IMR-90 (cell line): ENCODE data around the gene C13orf42. TPM values are rescaled to one million over a fixed set of nuclear protein-coding genes. Genes with fewer than 3 reads are reported as not detected.

Experiments
- ATAC-seq: fragments of 200-7000 bp; cut with Tn5 transposase; 2 replicates; pipeline ENCODE4 v1.9.1; 2020; ENCODE audit warnings: low read depth, mild to moderate bottlenecking, moderate library complexity
- BruUV-seq: library from RNA; stranded (reverse); fragments of 400-500 nt; replicated peaks from 2 replicates; lab custom pipeline; 2021; lab: Mats Ljungman, UMichigan
- CTCF ChIA-PET: fragments of 300-600 bp; formaldehyde crosslinking; extraction: SDS; loops from one replicate; lab custom pipeline; 2021; ENCODE audit warnings: antibody characterized with exemption; lab: Yijun Ruan, JAX
- POLR2A ChIA-PET: fragments of 300-600 bp; sonication (Branson Sonifier 250); formaldehyde crosslinking; loops from one replicate; lab custom pipeline; 2022; ENCODE audit warnings: antibody characterized with exemption; ENCODE audit not compliant: unreplicated experiment; lab: Charles Lee
- DNase-seq: peaks from one replicate; pipeline ENCODE4 v3.0.0; 2013
- H2AFZ ChIP-seq: replicated peaks from 2 replicates; pipeline ENCODE3; 2013; ENCODE audit warnings: low read length, mild to moderate bottlenecking; ENCODE audit not compliant: poor library complexity
- H2AK5ac ChIP-seq: 2 replicates; pipeline ENCODE4 v1.6.1; 2013; ENCODE audit warnings: low read depth, low read length, inconsistent platforms
- H2AK9ac ChIP-seq: replicated peaks from 2 replicates; pipeline ENCODE3; 2013; ENCODE audit warnings: mild to moderate bottlenecking, low read depth, low read length, moderate library complexity; ENCODE audit not compliant: poor library complexity
- H2BK120ac ChIP-seq: 2 replicates; pipeline ENCODE4 v1.6.1; 2013; ENCODE audit warnings: low read depth, low read length, inconsistent platforms
- H2BK15ac ChIP-seq: 3 replicates; pipeline ENCODE4 v1.6.1; 2013; ENCODE audit warnings: low read depth, low read length, inconsistent platforms
- H2BK20ac ChIP-seq: 2 replicates; pipeline ENCODE4 v1.6.1; 2013; ENCODE audit warnings: low read depth, mild to moderate bottlenecking, inconsistent platforms, low read length, moderate library complexity
- H2BK5ac ChIP-seq: 2 replicates; pipeline ENCODE4 v1.6.1; 2013; ENCODE audit warnings: mild to moderate bottlenecking, low read depth, low read length, inconsistent platforms; ENCODE audit not compliant: poor library complexity, severe bottlenecking
- H3K14ac ChIP-seq: replicated peaks from 2 replicates; pipeline ENCODE4 v1.6.1; 2013; ENCODE audit warnings: low read depth, low read length, inconsistent platforms
- H3K18ac ChIP-seq: 2 replicates; pipeline ENCODE4 v1.6.1; 2013; ENCODE audit warnings: low read depth, low read length, control low read depth
- H3K23ac ChIP-seq: 2 replicates; pipeline ENCODE4 v1.6.1; 2013; ENCODE audit warnings: low read depth, low read length, inconsistent platforms
- H3K27ac ChIP-seq: 2 replicates; pipeline ENCODE4 v1.5.1; 2013; ENCODE audit warnings: mild to moderate bottlenecking, control low read depth, low read length; ENCODE audit not compliant: insufficient read depth
- H3K27me3 ChIP-seq: 2 replicates; pipeline ENCODE4 v1.6.1; 2013; ENCODE audit warnings: low read length; ENCODE audit not compliant: control insufficient read depth, insufficient read depth
- H3K36me3 ChIP-seq: 2 replicates; pipeline ENCODE4 v1.6.1; 2013; ENCODE audit warnings: low read length, mixed read lengths; ENCODE audit not compliant: control insufficient read depth, insufficient read depth
- H3K4ac ChIP-seq: 2 replicates; pipeline ENCODE4 v1.6.1; 2013; ENCODE audit warnings: low read depth, low read length, inconsistent platforms
- H3K4me1 ChIP-seq: 2 replicates; pipeline ENCODE4 v1.6.1; 2013; ENCODE audit warnings: low read length, mixed read lengths; ENCODE audit not compliant: control insufficient read depth, insufficient read depth
- H3K4me2 ChIP-seq: 2 replicates; pipeline ENCODE4 v1.6.1; 2013; ENCODE audit warnings: low read depth, mild to moderate bottlenecking, control low read depth, low read length, moderate library complexity
- H3K4me3 ChIP-seq: 2 replicates; pipeline ENCODE4 v1.5.1; 2013; ENCODE audit warnings: low read depth, mild to moderate bottlenecking, control low read depth, low read length, moderate library complexity; ENCODE audit not compliant: insufficient read depth
- H3K56ac ChIP-seq: 2 replicates; pipeline ENCODE4 v1.6.1; 2013; ENCODE audit warnings: low read length, inconsistent platforms; ENCODE audit not compliant: insufficient read depth; ENCODE audit errors: extremely low read depth
- H3K79me1 ChIP-seq, 2 experiments: 2 replicates each; pipeline ENCODE4 v1.6.1; 2013; ENCODE audit warnings: low read length in 2 of 2, inconsistent platforms in 1 of 2, low read depth in 1 of 2
- H3K9ac ChIP-seq: 2 replicates; pipeline ENCODE4 v1.6.1; 2013; ENCODE audit warnings: low read depth, low read length, control low read depth
- H3K9me1 ChIP-seq: 2 replicates; pipeline ENCODE4 v1.6.1; 2013; ENCODE audit warnings: low read length, inconsistent platforms; ENCODE audit not compliant: insufficient read depth
- H3K9me3 ChIP-seq: 2 replicates; pipeline ENCODE4 v1.6.1; 2013; ENCODE audit warnings: low read length; ENCODE audit not compliant: control insufficient read depth, insufficient read depth
- H4K20me1 ChIP-seq: 2 replicates; pipeline ENCODE4 v1.6.1; 2013; ENCODE audit warnings: low read length, inconsistent platforms; ENCODE audit not compliant: insufficient read depth
- H4K5ac ChIP-seq: 2 replicates; pipeline ENCODE4 v1.6.1; 2013; ENCODE audit warnings: mild to moderate bottlenecking, low read depth, low read length, control low read depth
- H4K8ac ChIP-seq, 2 experiments: 2 replicates each; pipeline ENCODE4 v1.6.1; 2013; ENCODE audit warnings: low read depth in 2 of 2, low read length in 2 of 2, control low read depth in 1 of 2, inconsistent platforms in 1 of 2
- H4K91ac ChIP-seq: 2 replicates; pipeline ENCODE4 v1.6.1; 2013; ENCODE audit warnings: low read depth, low read length, inconsistent platforms; ENCODE audit not compliant: insufficient read depth
- BHLHE40 ChIP-seq: fragments of 150-350 bp; IDR thresholded peaks from 2 replicates; pipeline ENCODE4 v1.6.1; 2016; ENCODE audit warnings: mild to moderate bottlenecking, low read depth, low read length
- CHD1 ChIP-seq: IDR thresholded peaks from 2 replicates; pipeline ENCODE4 v1.6.1; 2012; ENCODE audit warnings: low read depth, low read length, improper control_type of control experiment
- FOS ChIP-seq: fragments of 150-350 bp; IDR thresholded peaks from 2 replicates; pipeline ENCODE4 v1.6.1; 2016; ENCODE audit warnings: low read depth, low read length
- MAZ ChIP-seq: IDR thresholded peaks from 2 replicates; pipeline ENCODE4 v1.6.1; 2012; ENCODE audit warnings: low read depth, mild to moderate bottlenecking, low read length, improper control_type of control experiment, moderate library complexity, borderline replicate concordance
- NFE2L2 ChIP-seq: fragments of 150-350 bp; IDR thresholded peaks from 2 replicates; pipeline ENCODE4 v1.6.1; 2016; ENCODE audit warnings: low read depth, mild to moderate bottlenecking, low read length
- RAD21 ChIP-seq: IDR thresholded peaks from 2 replicates; pipeline ENCODE4 v1.6.1; 2012; ENCODE audit warnings: low read length, improper control_type of control experiment
- RFX5 ChIP-seq: IDR thresholded peaks from 2 replicates; pipeline ENCODE4 v1.8.0; 2012; ENCODE audit warnings: low read depth, mild to moderate bottlenecking, low read length, moderate library complexity
- SMC3 ChIP-seq: fragments of 150-350 bp; IDR thresholded peaks from 2 replicates; pipeline ENCODE4 v1.6.1; 2016; ENCODE audit warnings: low read depth, mild to moderate bottlenecking, antibody characterized with exemption, low read length, moderate library complexity
- WGBS, 2 experiments: methylation state at CpG; one replicate each; pipeline versions ENCODE4 v1.1.5 to v1.1.7; 2013; ENCODE audit warnings: missing lambda C conversion rate in 2 of 2; ENCODE audit not compliant: insufficient read length in 1 of 2; ENCODE audit errors: extremely low coverage in 2 of 2; 5-methylcytosine and 5-hydroxymethylcytosine counted together
- dilution Hi-C: fragments of 300-500 bp; cut with HindIII; formaldehyde crosslinking; loops from one replicate; pipeline ENCODE4 v1.14.3; 2018; ENCODE audit warnings: low sequenced_read_pairs; ENCODE audit not compliant: unreplicated experiment
- in situ Hi-C: fragments of 300-500 bp; cut with MboI; formaldehyde crosslinking; loops from 3 replicates; pipeline ENCODE4 v1.14.3; 2019; ENCODE audit warnings: low sequenced_read_pairs, inconsistent platforms, mixed read lengths
- intact Hi-C: fragments of 100-400 bp; cut with micrococcal nuclease; formaldehyde crosslinking; loops from 2 replicates; pipeline ENCODE4 v1.10.0; 2022
- polyA plus RNA-seq, 3 experiments: library from polyadenylated mRNA; depleted of rRNA; stranded (reverse); fragments of >200 nt; gene quantifications; 2 replicates each; pipeline ENCODE4 v1.2.3, GENCODE V29; 2012; ENCODE audit warnings: low replicate concordance in 1 of 3
- total RNA-seq: library from RNA; depleted of rRNA; stranded (reverse); fragments of >200 nt; gene quantifications from 2 replicates; pipeline ENCODE4 v1.2.3, GENCODE V29; 2012
- TF ChIP-seq, protein P1 (sequence below): conservative IDR thresholded peaks from 2 replicates; pipeline ENCODE4 v1.5.1; 2012; ENCODE audit warnings: mild to moderate bottlenecking, low read depth, low read length, improper control_type of control experiment

Gene C13orf42
- total and polyA plus RNA-seq, 2 of the 4 experiments (the other 2 are of a cell fraction): not detected

DNA sequence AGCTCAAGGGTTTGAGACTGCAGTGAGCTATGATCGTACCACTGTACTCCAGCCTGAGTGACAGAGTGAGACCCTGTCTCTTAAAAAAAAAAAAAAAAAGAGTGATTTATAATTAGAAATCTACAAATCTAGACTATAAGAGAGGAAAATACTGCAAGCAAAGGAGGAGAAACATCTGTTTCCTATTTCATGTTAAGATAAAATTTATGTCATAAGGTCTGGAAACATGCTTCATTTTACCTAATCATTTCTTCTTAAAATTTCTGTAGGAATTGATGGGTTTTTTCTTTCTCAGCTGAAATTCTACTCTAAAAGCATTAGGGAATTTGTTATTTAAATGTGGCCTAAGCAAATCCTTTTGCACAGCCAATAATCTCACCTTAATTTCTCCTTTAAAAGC is 53.2 kb downstream of the C13orf42 start:
- no CpG with 5 or more reads among the region's 1 CpG for WGBS, 2 experiments
- in situ Hi-C loops: loop anchor here (25.0 kb wide), 1 partner anchor 1396 kb away; no protein-coding TSS in a partner anchor
- no peak overlapping the region for H2BK120ac ChIP-seq

More for the DNA sequence above, 53.2 kb downstream of the C13orf42 start:
- H3K9ac ChIP-seq: no peak overlapping the region
- H4K91ac ChIP-seq: no peak overlapping the region
- TF ChIP-seq BHLHE40 (no peak), SMC3 (no peak), FOS (no peak), RFX5 (no peak), MAZ (no peak), RAD21 (no peak), CHD1 (no peak), NFE2L2 (no peak)
- TF ChIP-seq, protein P1, sequence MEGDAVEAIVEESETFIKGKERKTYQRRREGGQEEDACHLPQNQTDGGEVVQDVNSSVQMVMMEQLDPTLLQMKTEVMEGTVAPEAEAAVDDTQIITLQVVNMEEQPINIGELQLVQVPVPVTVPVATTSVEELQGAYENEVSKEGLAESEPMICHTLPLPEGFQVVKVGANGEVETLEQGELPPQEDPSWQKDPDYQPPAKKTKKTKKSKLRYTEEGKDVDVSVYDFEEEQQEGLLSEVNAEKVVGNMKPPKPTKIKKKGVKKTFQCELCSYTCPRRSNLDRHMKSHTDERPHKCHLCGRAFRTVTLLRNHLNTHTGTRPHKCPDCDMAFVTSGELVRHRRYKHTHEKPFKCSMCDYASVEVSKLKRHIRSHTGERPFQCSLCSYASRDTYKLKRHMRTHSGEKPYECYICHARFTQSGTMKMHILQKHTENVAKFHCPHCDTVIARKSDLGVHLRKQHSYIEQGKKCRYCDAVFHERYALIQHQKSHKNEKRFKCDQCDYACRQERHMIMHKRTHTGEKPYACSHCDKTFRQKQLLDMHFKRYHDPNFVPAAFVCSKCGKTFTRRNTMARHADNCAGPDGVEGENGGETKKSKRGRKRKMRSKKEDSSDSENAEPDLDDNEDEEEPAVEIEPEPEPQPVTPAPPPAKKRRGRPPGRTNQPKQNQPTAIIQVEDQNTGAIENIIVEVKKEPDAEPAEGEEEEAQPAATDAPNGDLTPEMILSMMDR: no peak
- H3K4me3 ChIP-seq: no peak overlapping the region
- no TSS peak for BruUV-seq
- H3K18ac ChIP-seq: no peak overlapping the region
- no peak overlapping the region for H3K4me2 ChIP-seq
- H3K23ac ChIP-seq: no peak overlapping the region
- no peak for ATAC-seq
- ChIA-PET CTCF (interaction anchor here (0.6 to 0.7 kb wide), 4 partner anchors 49 to 521 kb away, joined by 3 to 5 read pairs (median 4); no protein-coding TSS in a partner anchor), POLR2A (no interaction called here)
- no peak overlapping the region for H3K56ac ChIP-seq
- H3K9me3 ChIP-seq: no peaks in the 10 kb centered on the region
- H2AK5ac ChIP-seq: no peak overlapping the region
- H4K20me1 ChIP-seq: no peaks in the 10 kb centered on the region
- H3K14ac ChIP-seq: no peak overlapping the region
- no peak overlapping the region for H4K8ac ChIP-seq
- dilution Hi-C loops (no loop called here), intact Hi-C loops (no loop called here)
- no peaks in the 10 kb centered on the region for H3K4me1 ChIP-seq
- no peak overlapping the region for H2BK5ac ChIP-seq
- no peak overlapping the region for H3K27ac ChIP-seq
- peaks cover 20% of the 10 kb centered on the region for H3K27me3 ChIP-seq
- no peak overlapping the region for H2BK20ac ChIP-seq
- DNase-seq: no peak
- H3K36me3 ChIP-seq: no peaks in the 10 kb centered on the region
- H3K4ac ChIP-seq: no peak overlapping the region
- no peak overlapping the region for H2AFZ ChIP-seq
- H2AK9ac ChIP-seq: no peak overlapping the region
- H2BK15ac ChIP-seq: no peak overlapping the region
- H3K79me1 ChIP-seq: no peaks in the 10 kb centered on the region
- H3K9me1 ChIP-seq: no peaks in the 10 kb centered on the region
- H4K5ac ChIP-seq: no peak overlapping the region
